IgD-negative memory B cell (primary cell): Measurements from ENCODE around the gene PMS1. TPM values are rescaled to one million over a fixed set of nuclear protein-coding genes. Genes with fewer than 3 reads are reported as not detected.

Experiments used
- H3K27ac Mint-ChIP-seq, 3 donors: one replicate each; pipeline ENCODE4 v1.8.0; 2020 to 2022; ENCODE audit warnings: mild to moderate bottlenecking in 3 of 3, mixed read lengths in 3 of 3, moderate library complexity in 1 of 3
- H3K27me3 Mint-ChIP-seq: one replicate; pipeline ENCODE4 v1.8.0; 2021; ENCODE audit warnings: mixed read lengths
- H3K36me3 Mint-ChIP-seq: one replicate; pipeline ENCODE4 v1.8.0; 2020; ENCODE audit warnings: mild to moderate bottlenecking, mixed read lengths
- H3K4me1 Mint-ChIP-seq, 3 donors: one replicate each; pipeline ENCODE4 v1.8.0; 2020 to 2022; ENCODE audit warnings: mixed read lengths in 3 of 3, mild to moderate bottlenecking in 1 of 3
- H3K4me3 Mint-ChIP-seq, 4 donors: one replicate each; pipeline ENCODE4 v1.8.0; 2020 to 2022; ENCODE audit warnings: mild to moderate bottlenecking in 4 of 4, mixed read lengths in 4 of 4, moderate library complexity in 3 of 4
- H3K9me3 Mint-ChIP-seq, 3 donors: one replicate each; pipeline ENCODE4 v1.8.0; 2020 to 2021; ENCODE audit warnings: mixed read lengths in 3 of 3, mild to moderate bottlenecking in 1 of 3
- polyA plus RNA-seq: library from polyadenylated mRNA; unstranded; fragments of 300-500 nt; fragmentation: Illumina TruSeq; gene quantifications from one replicate; pipeline ENCODE4 v1.2.3, GENCODE V29; 2021

PMS1 gene
- polyA plus RNA-seq, 1 donor from 2014 or later, result 20.1 TPM

DNA sequence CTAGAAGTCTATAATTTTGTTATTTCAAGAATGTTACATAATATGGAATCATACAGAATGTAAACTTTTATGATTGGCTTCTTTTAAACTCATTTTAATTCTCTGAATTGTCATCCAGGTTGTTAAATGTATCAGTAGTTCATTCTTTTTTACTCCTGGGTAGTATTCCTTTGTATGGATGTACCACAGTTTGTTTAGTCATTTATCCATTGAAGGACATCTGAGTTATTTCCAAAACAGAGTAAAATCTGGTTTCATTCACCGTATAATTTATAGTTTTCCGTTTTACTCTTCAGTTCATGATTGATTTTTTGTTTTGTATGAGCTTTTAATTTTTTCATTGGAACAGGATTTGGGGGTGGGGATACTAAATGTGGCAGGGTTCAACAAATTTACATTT is 132.4 kb downstream of the PMS1 start:
- peaks cover 0 to 1% (median 0%) of the 10 kb centered on the region in 3 donors for H3K4me1 Mint-ChIP-seq
- H3K4me3 Mint-ChIP-seq, result no peak overlapping the region
- H3K36me3 Mint-ChIP-seq, result no peaks in the 10 kb centered on the region
- H3K9me3 Mint-ChIP-seq, result peaks cover 2 to 6% (median 3%) of the 10 kb centered on the region in 3 donors
- no peak overlapping the region for H3K27ac Mint-ChIP-seq
- H3K27me3 Mint-ChIP-seq, result peaks cover 6% of the 10 kb centered on the region

Other genes starting within 250 kb of the PMS1 start
- gene SLC40A1, start 203.7 kb upstream of the PMS1 start, polyA plus RNA-seq, result 2.3 TPM
- gene ASNSD1, start 123.0 kb upstream of the PMS1 start, polyA plus RNA-seq, result 43.5 TPM
- 10.0 TPM for gene ANKAR, start 109.8 kb upstream of the PMS1 start, polyA plus RNA-seq
- gene OSGEPL1, start 21.7 kb upstream of the PMS1 start, polyA plus RNA-seq, result 9.3 TPM
- 72.7 TPM for gene ORMDL1, start 111 bp upstream of the PMS1 start, polyA plus RNA-seq